ENCODE data around the gene SFXN3. TPM values are rescaled to one million over a fixed set of nuclear protein-coding genes. Genes with fewer than 3 reads are reported as not detected.
A peak's percentile ranks its signal among the peaks of the same experiment; 100 is the strongest.

The SFXN3 gene
- total and polyA plus RNA-seq, 2 of the 13 experiments (the other 11 are each of a cell fraction or from before 2014, with no cell fraction given) = 16.8 to 71.5 TPM

GRCh38 chr10:101031796-101032636, 982 bp downstream of the SFXN3 start (continued):
- TF ChIP-seq ZNF512 (CRISPR knock-in tag; IDR thresholded peaks at IDR 0.05) (no peak), HMGXB4 (CRISPR knock-in tag; IDR thresholded peaks at IDR 0.05; ENCODE audit: borderline replicate concordance in 1 of 2, low read depth in 1 of 2) (peak in 1 of 2 experiments; percentile 2; a peak in 1 of 4 replicates), SETDB1 (CRISPR knock-in tag; IDR thresholded peaks at IDR 0.05; ENCODE audit: borderline replicate concordance) (no peak), AHDC1 (CRISPR knock-in tag; IDR thresholded peaks at IDR 0.05; ENCODE audit: borderline replicate concordance) (no peak), ZNF790 (CRISPR knock-in tag; IDR thresholded peaks at IDR 0.05; ENCODE audit: borderline replicate concordance) (no peak), SP5 (CRISPR knock-in tag; IDR thresholded peaks at IDR 0.05; ENCODE audit: borderline replicate concordance, low read depth) (peak; percentile 50; the same call in 1 of the 2 replicates), ZZZ3 (CRISPR knock-in tag; IDR thresholded peaks at IDR 0.05; ENCODE audit: borderline replicate concordance) (no peak), ZNF605 (CRISPR knock-in tag; IDR thresholded peaks at IDR 0.05) (no peak), ZNF326 (CRISPR knock-in tag; IDR thresholded peaks at IDR 0.05; ENCODE audit: borderline replicate concordance) (no peak), ELF3 (CRISPR knock-in tag; IDR thresholded peaks at IDR 0.05) (no peak)
- TF ChIP-seq, protein P1, sequence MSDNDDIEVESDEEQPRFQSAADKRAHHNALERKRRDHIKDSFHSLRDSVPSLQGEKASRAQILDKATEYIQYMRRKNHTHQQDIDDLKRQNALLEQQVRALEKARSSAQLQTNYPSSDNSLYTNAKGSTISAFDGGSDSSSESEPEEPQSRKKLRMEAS (IDR thresholded peaks at IDR 0.05) = peak; percentile 22; the same call in 1 of the 2 replicates
- TF ChIP-seq, protein P2, sequence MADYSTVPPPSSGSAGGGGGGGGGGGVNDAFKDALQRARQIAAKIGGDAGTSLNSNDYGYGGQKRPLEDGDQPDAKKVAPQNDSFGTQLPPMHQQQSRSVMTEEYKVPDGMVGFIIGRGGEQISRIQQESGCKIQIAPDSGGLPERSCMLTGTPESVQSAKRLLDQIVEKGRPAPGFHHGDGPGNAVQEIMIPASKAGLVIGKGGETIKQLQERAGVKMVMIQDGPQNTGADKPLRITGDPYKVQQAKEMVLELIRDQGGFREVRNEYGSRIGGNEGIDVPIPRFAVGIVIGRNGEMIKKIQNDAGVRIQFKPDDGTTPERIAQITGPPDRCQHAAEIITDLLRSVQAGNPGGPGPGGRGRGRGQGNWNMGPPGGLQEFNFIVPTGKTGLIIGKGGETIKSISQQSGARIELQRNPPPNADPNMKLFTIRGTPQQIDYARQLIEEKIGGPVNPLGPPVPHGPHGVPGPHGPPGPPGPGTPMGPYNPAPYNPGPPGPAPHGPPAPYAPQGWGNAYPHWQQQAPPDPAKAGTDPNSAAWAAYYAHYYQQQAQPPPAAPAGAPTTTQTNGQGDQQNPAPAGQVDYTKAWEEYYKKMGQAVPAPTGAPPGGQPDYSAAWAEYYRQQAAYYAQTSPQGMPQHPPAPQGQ (CRISPR knock-in tag; IDR thresholded peaks at IDR 0.05; ENCODE audit: borderline replicate concordance) = no peak
